Fibroblast of lung (primary cell): ENCODE results near the gene CD3E.

Experiments
- CTCF ChIP-seq, 2 donors: IDR thresholded peaks in 1 of 2; conservative IDR thresholded peaks in 1 of 2; 1 replicate in 1 of 2; 2 replicates in 1 of 2; pipeline ENCODE4 v1.5.1; 2011 to 2012; ENCODE audit warnings: low read length in 2 of 2, control low read depth in 1 of 2, inconsistent platforms in 1 of 2, low read depth in 1 of 2, mild to moderate bottlenecking in 1 of 2
- EZH2 ChIP-seq: IDR thresholded peaks from 2 replicates; pipeline ENCODE4 v1.5.1; 2012; ENCODE audit warnings: low read length, control low read depth, mild to moderate bottlenecking; ENCODE audit errors: missing control alignments

GRCh38 chr11:118312328-118312727 is 7.8 kb downstream of the CD3E start:
- TF ChIP-seq CTCF (conservative IDR thresholded peaks at IDR 0.05 in 1 of 2, IDR thresholded peaks at IDR 0.05 in 1 of 2; ENCODE audit: low read depth in 1 of 2, low read length in 2 of 2) (no peak), EZH2 (no peak)
